ENCODE data around the gene CNIH4. TPM values are rescaled to one million over a fixed set of nuclear protein-coding genes. Genes with fewer than 3 reads are reported as not detected.

The CNIH4 gene
- polyA plus RNA-seq, 1 of the 3 experiments (the other 2 are of a cell fraction), result 37.7 TPM

- Histone ChIP-seq H3K27ac (ENCODE audit: low read depth in 2 of 2, low read length in 1 of 2) (peak overlapping the region; percentile 54 to 91; a peak in 3 of 4 replicates), H4K20me1 (ENCODE audit: insufficient read depth) (no peaks in the 10 kb centered on the region), H3K4me2 (peak overlapping the region; percentile 60), H3K9me2 (no peaks in the 10 kb centered on the region), H2AFZ (ENCODE audit: low read depth) (peak overlapping the region; percentile 86), H3F3A (replicated peaks; ENCODE audit: insufficient read depth) (peaks cover 23% of the 10 kb centered on the region), H3K4me3 (ENCODE audit: low read depth in 2 of 2, low read length in 1 of 2) (peak overlapping the region in 1 of 2 experiments; percentile 35; a peak in 2 of 4 replicates), H3K79me2 (ENCODE audit: insufficient read depth) (peaks cover 15% of the 10 kb centered on the region), H3K27me3 (ENCODE audit: insufficient read depth) (no peaks in the 10 kb centered on the region), H3K36me3 (replicated peaks in 1 of 2; ENCODE audit: control insufficient read depth in 1 of 2, insufficient read depth in 2 of 2, low read length in 1 of 2) (no peaks in the 10 kb centered on the region), H3K9me3 (no peaks in the 10 kb centered on the region), H3K9ac (peak overlapping the region; percentile 61), H3K4me1 (ENCODE audit: control insufficient read depth in 1 of 2, insufficient read depth in 2 of 2, low read depth in 1 of 2, low read length in 1 of 2) (peaks cover 4 to 11% of the 10 kb centered on the region in 2 experiments)
- POLR2A ChIA-PET, result no interaction called here
- WGBS (ENCODE audit: low lambda C conversion rate), result 0% methylated on average over 3 of the region's 3 CpGs
- CTCF ChIA-PET, result interaction anchor here (0.6 to 4.3 kb wide), 15 partner anchors 9 to 627 kb away, joined by 3 to 32 read pairs (median 4); partner anchors contain the start of gene FBXO28
- TF ChIP-seq RAD21 (IDR thresholded peaks at IDR 0.05; ENCODE audit: low read length), result peak; percentile 87
- no peak for TF ChIP-seq EZH2phosphoT487 (IDR thresholded peaks at IDR 0.05; ENCODE audit: borderline replicate concordance, low read depth)
- no peak for TF ChIP-seq SIN3A (IDR thresholded peaks at IDR 0.05; ENCODE audit: borderline replicate concordance, low read depth, low read length)
- TF ChIP-seq ZBTB33 (IDR thresholded peaks at IDR 0.05; ENCODE audit: borderline replicate concordance, low read depth), result no peak
- no peak for TF ChIP-seq TEAD4 (IDR thresholded peaks at IDR 0.05; ENCODE audit: borderline replicate concordance, insufficient read depth)
- TF ChIP-seq RFX5 (IDR thresholded peaks at IDR 0.05; ENCODE audit: low read length), result no peak
- TF ChIP-seq FOXM1 (IDR thresholded peaks at IDR 0.05; ENCODE audit: low read depth), result no peak
- TF ChIP-seq NFIC (IDR thresholded peaks at IDR 0.05; ENCODE audit: borderline replicate concordance), result no peak
- TF ChIP-seq JUND (IDR thresholded peaks at IDR 0.05), result no peak
- TF ChIP-seq REST (IDR thresholded peaks at IDR 0.05; ENCODE audit: low read depth, low read length), result no peak
- TF ChIP-seq FOXJ3 (CRISPR knock-in tag; IDR thresholded peaks at IDR 0.05), result no peak
- TF ChIP-seq SMC3 (IDR thresholded peaks at IDR 0.05; ENCODE audit: low read depth, low read length), result peak; percentile 60
- TF ChIP-seq MEF2A (IDR thresholded peaks at IDR 0.05; ENCODE audit: borderline replicate concordance, low read depth), result no peak
- no peak for TF ChIP-seq USF2 (IDR thresholded peaks at IDR 0.05; ENCODE audit: borderline replicate concordance, low read depth, low read length)
- no peak for TF ChIP-seq RCOR1 (IDR thresholded peaks at IDR 0.05; ENCODE audit: low read length)
- no peak for TF ChIP-seq GABPA (IDR thresholded peaks at IDR 0.05; ENCODE audit: low read depth)
- TF ChIP-seq IRF3 (IDR thresholded peaks at IDR 0.05; ENCODE audit: low read depth, low read length), result no peak
- no peak for TF ChIP-seq NRF1 (IDR thresholded peaks at IDR 0.05; ENCODE audit: low read depth, low read length)
- TF ChIP-seq PBX3 (IDR thresholded peaks at IDR 0.05), result no peak
- no peak for TF ChIP-seq YY1 (IDR thresholded peaks at IDR 0.05; ENCODE audit: low read depth)
- TF ChIP-seq CHD2 (IDR thresholded peaks at IDR 0.05; ENCODE audit: low read length, partially characterized antibody), result no peak
- peak; percentile 78 for TF ChIP-seq CTCF (IDR thresholded peaks at IDR 0.05)
- DNase-seq, result peak; percentile 57
Measured at GRCh38 chr1:224333309-224333926, 23.3 kb upstream of the CNIH4 start.
